Breast epithelium (tissue), 3 donors: ENCODE results near the gene RBM19.

ENCODE experiments used
- POLR2A ChIP-seq: fragments of 450-650 bp; IDR thresholded peaks from one replicate; pipeline ENCODE4 v1.6.1; 2016; ENCODE audit warnings: antibody characterized with exemption, mild to moderate bottlenecking, moderate library complexity
- TF ChIP-seq, protein P1 (sequence below), 3 donors: fragments of 450-650 bp; IDR thresholded peaks; one replicate each; pipeline ENCODE4 v1.5.1; 2016 to 2017; ENCODE audit warnings: antibody characterized with exemption in 3 of 3, mild to moderate bottlenecking in 3 of 3, moderate library complexity in 3 of 3

DNA sequence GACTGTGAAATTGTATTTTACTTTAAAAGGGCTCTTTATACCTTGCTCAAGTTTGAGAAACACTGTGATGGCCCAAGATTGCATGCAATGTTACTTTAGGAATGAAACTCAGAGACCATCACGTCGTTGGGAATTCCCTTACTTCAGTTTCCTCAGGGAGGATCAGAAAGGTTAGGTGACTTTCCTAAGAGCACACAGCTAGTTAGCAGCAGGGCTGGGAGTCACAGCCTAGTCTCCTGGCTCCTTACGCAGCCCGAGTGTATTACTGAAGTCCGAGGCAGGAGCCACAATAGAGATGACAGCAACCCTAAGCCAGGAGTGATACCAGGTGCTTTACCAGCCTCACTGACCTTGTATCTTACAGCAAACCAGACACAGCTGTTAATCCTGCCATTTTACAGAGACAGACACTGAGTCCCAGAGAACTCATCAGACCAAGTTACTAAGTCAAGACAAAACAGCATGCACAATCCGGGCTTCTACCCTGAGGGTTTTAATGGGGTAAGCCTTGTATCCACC is 67.0 kb downstream of the RBM19 start:
- no peak for TF ChIP-seq POLR2A
- TF ChIP-seq, protein P1, sequence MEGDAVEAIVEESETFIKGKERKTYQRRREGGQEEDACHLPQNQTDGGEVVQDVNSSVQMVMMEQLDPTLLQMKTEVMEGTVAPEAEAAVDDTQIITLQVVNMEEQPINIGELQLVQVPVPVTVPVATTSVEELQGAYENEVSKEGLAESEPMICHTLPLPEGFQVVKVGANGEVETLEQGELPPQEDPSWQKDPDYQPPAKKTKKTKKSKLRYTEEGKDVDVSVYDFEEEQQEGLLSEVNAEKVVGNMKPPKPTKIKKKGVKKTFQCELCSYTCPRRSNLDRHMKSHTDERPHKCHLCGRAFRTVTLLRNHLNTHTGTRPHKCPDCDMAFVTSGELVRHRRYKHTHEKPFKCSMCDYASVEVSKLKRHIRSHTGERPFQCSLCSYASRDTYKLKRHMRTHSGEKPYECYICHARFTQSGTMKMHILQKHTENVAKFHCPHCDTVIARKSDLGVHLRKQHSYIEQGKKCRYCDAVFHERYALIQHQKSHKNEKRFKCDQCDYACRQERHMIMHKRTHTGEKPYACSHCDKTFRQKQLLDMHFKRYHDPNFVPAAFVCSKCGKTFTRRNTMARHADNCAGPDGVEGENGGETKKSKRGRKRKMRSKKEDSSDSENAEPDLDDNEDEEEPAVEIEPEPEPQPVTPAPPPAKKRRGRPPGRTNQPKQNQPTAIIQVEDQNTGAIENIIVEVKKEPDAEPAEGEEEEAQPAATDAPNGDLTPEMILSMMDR (IDR thresholded peaks at IDR 0.05) = no peak
